SIG-M5 treated with dmso at 0.1 percent for 504 hours (cell line): ENCODE results near the gene PDF.
"Not testable (repeated sequence)": the region's sequence is repeated elsewhere in the genome, so short reads cannot be mapped to it uniquely, and the experiment has no call there.

Source experiments
- DNase-seq: peaks from one replicate; lab custom pipeline; 2025; ENCODE audit not compliant: unreplicated experiment; lab: John Stamatoyannopoulos, UW

PDF gene

DNA sequence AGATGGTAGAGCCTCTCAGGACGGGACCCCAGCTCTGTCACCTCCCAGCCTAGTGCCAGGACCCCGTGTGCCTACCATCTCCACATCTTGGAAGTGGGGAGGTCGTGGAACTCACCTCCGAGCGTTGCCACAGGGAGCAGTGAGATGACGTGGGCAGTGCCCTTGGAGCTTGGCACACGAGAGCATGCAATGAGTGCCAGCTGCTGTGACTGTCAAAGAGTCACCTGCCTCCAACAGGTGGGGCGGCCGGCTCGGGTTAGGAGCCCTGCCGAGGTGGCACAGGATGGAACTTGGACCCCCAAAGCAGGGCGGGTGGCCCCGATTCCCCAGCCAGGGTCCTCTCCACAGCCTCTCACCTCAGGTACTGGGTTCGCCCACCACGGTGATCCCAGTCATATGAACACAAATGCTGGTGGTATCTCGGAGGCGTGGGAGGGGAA is 13.8 kb downstream of the PDF start:
- DNase-seq, result no peak

DNA sequence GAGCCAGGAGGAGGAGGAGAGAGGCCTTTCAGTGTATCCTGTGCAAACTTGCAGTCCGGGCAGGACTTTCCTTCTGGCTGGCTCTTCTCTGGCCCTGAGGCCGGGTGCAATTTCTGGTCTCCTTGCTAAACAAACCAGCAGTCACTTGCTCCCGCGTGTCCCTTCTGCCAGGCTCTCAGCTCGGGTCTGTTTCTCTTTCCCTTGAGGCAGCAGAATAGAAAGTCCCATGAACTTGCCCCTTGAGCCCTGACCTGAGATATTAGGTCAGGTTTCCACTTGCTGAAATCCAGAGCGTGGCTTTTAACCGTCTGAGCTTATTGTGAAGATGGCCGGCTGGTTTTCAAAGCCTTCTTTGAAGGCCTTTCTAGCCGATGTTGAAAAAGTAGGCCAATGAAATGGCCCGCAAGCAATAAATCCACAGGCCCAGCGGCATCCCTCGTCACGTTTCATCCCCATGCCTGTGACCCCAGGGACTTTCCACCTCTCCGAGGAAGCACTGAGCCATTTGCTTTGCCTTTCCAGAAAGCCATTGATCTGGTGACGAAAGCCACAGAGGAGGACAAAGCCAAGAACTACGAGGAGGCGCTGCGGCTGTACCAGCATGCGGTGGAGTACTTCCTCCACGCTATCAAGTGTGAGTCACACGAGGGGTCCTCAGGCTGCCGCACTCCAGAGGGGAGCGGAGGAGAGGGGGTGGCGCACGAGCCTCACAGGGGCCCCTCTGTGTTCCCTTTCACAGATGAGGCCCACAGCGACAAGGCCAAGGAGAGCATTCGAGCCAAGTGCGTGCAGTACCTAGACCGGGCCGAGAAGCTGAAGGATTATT is 14.7 kb downstream of the PDF start:
- peak; percentile 29 for DNase-seq

DNA sequence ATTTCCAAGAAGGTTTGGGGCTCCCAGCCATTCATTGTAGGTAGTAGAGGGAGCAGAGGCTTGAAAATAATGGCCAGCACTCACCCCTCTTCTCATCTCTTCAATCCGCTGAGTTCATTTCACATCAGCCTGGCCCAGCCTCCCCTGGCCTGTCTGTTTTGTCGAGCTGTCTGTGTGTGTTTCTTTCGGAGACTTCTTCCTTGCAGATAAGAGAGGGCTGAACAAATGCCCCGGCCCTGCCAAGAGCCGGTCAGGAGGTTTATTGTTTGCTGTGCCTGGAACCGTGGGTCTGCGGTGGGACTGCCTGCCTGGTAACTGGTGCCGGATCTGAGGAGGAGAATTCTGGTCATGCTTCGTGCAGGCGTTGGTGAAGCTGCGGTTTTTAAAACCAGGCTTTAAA is 15.9 kb downstream of the PDF start:
- no peak for DNase-seq

DNA sequence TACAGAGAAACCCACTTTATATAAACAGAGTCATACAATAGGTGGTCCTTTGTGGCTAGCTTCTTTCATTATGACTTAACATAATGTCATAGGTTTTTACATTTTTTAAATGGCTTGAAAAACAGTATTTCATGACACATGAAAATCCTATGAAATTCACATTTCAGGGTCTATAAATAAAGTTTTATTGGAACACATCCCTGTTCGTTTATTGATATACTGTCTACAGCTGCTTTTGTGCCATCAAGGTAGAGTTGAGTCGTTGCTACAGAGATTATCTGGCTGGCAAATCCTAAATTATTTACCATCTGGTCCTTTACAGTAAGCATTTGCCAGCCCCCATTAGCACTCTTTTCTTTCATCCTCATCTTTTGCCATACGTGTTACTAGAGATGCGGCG is 16.9 kb downstream of the PDF start:
- DNase-seq, result no peak

DNA sequence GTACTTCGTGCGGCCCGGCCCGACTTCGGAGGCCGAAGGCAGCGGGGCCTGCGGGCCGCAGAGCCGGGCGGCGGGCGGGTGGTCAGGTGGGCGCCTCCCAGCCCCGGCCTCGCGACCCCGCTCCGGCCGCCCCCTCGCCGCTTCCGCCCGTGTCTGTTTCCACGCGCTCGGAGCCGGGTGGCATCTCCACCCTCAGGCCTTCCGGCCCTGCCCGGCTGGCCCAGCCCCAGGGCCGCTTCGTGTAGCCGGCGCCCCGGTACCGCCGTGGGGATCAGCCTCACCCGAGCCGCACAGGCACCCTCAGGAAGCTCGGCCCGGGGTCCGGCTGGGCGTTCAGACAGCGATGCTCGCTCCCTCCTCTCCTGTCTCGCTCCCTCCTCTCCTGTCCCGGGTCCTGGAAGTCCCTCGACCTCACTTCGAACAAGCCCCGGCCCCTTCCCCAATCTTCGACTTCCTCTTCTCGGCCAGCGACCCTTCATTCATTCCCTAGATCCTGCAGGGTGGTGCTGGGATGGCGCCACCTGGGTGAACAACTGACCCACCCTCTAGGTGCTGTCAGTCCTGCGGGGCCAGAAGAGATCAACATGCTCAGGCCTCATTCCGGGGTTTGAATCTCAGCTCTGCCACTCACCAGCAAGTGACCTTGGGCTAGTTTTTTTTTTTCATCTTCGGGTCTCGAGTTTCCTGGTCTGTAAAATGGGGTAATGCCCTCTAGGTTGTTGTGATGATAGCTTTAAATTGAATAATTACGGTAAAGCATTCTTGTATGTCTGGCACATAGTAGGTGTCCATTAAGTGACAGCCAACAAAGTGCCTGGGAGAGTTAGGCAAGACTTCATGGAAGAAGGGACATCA is 18.6 kb downstream of the PDF start:
- DNase-seq, result no peak

DNA sequence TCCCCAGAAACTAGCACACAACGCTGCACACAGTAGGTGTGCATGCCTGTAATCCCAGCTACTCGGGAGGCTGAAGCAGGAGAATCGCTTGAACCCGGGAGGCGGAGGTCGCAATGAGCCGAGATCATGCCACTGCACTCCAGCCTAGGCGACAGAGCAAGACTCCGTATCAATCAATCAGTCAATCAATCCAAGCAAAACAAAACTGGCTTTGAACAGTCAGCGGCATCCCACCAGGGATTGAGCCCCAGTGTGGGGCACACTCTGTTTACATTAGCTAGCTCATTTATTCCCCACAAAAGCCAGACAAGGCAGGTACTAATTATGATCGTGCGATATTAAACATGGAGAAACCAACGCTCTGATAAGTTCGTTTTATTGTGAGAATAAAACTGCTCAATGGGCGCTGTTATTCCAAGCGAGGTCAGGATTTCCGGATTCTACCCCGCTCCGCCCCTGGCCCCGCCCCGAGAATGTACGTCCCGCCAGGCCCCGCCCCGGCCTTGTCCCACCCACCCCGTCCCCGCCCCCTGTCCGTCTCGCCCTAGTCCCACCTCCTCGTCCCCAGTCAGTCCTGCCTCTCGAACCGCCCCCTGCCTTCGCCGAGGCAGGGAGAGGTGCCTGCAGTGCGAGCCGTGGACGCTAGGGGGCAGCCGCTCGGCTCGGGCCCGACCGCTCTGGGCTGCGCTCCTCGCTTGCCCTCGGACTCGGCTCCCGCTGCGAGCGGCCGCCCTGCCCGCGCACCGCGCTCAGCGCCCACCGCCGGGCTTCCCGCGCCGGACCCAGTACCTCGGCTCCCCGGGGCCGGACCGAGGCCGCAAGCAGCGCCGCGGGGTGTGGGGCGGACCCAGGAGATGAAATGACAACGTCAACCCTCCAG is 19.5 kb downstream of the PDF start, which contains the start of gene VPS4A:
VPS4A (plus strand) TSS at position 698 of the 880 bp plus-strand sequence; CDS start at position 860, 162 bp downstream.
- peak; percentile 93 for DNase-seq

DNA sequence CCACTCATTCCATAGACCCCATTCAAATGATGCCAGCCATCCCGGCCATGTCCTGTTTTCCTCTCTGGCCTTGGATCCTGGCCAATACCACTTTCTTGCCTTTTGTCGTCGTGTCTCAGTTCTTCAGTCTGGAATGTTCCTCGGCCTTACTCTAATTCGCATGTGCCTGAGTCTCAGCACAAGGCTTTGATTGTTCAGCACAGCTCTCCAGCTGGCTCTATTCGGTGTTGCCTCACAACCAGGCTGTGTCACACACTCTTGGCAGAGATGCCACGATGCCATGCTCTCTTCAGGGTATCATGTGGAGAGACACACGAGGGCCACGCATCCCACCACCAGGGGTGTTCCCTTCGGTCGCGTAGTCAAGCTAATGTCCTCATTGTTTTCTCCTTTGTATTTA is 21.1 kb downstream of the PDF start:
- DNase-seq, result no peak

DNA sequence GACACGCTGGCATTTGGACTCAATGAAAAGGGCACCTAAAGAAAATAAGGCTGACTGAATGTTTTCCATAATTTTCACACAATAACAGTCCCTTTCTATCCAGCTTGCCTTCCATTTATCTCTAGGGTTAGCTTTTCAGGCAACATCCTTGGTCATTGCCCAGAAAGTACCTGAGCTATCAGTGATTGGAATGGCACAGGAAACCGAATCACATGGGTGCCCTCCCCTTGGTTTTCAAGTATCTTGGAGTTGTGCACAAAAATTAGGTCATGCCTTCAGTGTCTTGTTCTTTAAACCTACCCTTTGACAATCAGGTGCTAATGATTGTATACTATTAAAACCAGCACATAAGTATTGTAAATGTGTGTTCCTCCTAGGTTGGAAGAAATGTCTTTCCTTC is 22.5 kb downstream of the PDF start:
- no peak for DNase-seq

DNA sequence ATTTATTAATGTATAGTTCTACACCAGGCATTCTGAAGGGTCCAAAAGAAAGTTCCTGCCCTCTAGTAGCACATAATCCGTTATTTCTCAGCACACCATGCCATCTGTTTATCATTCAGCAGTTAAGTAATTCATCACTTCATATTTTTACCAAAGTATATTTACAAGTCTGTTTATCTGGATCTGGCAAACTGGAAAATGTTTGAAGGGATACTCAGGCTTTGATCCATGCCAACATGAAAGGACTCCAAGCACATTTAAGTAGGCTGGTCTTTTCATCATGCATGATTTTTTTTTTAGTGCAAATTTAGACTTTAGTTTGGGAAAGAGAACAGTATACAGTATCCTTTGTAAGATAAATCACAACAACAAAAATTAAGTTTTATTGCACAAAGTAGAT is 23.3 kb downstream of the PDF start:
- no peak for DNase-seq

DNA sequence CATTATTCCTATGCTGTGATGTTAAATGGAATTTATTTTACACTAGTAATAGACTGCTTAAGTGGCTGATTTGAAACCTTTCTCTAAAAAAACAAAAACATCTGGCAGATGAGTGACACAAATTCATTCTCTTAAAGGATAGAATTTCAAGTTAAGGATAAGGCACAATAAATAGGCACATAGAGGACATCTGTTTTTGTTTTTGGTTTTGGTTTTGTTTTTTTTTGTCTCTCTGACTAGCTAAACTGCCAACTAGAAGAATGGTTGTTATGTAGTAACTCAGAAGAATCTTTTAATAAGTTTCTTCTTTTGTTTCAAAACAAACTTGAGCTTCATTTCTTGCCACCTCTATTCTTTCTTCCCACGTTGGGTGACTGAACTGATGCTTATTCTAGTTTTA is 24.4 kb downstream of the PDF start:
- no peak for DNase-seq

DNA sequence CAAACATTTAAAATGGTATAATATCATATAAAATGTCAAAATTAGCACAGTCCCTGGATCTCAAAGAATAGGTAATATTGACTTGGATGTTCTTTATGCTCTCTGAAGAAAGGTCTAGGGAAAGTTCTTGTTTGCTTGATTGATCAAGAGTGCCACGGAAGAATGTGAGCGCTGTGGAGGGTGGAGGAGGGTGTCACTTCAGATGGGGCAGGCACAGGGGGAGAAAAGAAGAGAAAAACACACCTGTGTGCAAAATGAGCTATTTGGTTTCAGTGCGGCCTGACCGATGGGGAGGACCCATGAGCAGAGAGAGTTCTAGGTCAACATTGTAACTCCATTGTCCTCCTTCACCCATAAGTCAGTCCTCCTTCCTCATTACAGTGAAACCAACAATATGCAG is 28.1 kb downstream of the PDF start:
- no peak for DNase-seq

DNA sequence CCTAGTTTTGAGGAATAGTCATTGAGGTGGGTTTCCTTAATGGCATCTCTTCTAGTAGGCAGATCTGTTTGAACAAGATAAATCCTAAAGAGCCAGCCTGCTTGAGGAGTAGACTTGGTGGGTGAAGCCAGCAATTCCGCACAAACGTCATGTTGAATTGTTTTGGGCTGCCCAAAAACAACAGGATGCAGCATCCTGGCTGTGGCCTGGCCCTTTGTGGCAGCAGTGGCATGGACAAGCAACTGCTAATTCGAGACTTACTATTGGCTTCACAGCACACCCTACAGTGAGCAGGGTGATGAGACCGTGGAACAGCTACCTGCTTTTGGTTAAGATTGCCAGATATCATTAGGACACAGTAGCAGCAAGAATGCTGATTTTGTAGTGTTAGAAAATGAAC is 28.5 kb downstream of the PDF start:
- no peak for DNase-seq

DNA sequence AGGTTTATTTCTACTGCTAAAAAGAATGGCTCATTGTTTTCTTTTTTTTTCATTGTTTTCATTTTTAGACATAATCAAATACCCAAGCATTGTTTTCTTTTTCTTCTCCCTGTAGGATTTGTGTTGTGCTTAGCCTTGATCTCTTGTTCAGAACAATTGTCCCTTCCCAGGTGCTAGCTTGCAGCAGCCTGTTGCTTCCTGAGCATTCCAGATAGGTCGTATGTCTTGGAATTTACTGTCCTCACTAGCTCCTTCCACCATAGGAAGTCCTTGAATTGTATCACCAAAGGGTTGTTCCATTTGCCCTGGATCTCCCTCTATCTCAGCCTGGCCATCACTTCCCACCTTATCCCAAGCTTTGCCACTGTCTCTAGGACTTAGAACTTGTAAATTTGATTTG is 29.2 kb downstream of the PDF start:
- no peak for DNase-seq

DNA sequence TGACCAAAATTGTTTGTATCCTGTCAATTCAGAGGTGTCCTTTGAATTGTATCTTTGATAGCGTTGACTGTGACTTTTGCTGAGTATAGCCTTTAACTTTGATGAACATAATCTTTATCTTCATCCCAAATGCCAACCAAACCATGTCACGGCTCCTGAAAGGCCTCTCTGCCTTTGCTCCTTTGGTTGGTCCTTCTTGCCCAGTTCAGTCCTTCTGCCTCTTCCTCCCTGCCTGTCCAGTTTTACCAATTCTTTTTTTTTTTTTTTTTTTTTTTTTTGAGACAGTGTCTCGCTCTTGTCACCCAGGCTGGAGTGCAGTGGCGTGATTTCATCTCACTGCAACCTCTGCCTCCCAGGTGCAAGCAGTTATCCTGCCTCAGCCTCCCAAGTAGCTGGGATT is 32.1 kb downstream of the PDF start:
- DNase-seq, result no peak

DNA sequence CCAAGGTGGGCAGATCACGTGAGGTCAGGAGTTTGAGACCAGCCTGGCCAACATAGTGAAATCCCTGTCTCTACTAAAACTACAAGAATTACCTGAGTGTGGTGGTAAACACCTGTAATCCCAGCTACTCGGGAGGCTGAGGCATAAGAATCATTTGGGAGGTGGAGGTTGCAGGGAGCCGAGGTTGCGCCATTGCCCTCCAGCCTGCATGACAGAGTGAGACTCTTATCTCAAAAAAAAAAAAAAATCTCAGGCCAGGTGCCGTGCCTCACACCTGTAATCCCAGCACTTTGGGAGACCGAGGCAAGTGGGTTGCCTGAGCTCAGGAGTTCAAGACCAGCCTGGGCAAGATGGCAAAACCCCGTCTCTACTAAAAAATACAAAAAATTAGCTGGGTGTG is 33.6 kb downstream of the PDF start:
- not testable (repeated sequence) for DNase-seq

DNA sequence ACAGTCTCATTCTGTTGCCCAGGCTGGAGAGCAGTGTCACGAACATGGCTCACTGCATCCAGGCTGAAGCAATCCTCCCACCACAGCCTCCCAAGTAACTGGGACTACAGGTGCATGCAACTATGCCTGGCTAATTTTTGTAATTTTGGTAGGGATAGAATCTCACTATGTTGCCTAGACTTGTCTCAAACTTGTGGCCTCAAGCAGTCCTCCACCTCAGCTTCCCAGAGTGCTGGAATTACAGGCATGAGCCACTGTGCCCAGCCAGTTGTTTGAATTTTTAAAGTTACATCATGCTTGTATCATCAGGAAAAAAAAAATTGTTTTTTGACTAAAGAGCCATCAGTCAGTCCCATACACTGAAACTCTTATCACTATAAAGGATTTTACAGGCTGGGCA is 36.3 kb downstream of the PDF start:
- no peak for DNase-seq

DNA sequence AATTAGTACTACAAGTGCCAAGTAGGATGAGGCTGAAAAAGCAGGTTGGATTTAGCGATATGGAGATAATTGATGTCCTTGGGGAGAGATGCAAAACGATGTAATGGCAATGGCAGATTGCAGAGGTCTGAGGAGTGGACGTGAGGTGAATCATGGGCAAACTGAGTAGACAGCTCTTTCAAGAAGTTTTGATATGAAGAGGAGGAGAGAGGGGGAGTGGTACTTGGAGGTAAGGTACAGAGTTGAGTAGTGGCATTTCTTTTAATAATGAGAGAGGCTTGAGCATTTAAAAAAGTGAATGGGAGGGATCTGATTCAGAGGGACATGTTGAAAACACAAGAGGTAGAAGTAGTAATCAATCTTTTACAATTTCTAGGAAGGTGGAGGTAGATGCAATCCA is 37.0 kb downstream of the PDF start:
- DNase-seq, result no peak

DNA sequence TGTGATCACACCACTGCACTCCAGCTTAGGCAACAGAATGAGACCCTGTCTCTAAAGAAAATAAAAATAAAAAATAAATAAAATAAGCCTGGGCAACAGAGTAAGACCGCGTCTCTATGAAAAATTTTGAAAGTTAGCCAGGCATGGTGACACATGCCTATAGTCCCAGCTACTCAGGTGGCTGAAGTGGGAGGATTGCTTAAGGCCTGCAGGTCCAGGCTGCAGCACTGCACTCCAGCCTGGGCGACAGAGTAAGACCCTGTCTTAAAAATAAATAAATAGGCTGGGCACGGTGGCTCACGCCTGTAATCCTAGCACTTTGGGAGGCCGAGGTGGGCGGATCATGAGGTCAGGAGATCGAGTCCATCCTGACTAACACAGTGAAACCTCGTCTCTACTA is 38.7 kb downstream of the PDF start:
- not testable (repeated sequence) for DNase-seq

DNA sequence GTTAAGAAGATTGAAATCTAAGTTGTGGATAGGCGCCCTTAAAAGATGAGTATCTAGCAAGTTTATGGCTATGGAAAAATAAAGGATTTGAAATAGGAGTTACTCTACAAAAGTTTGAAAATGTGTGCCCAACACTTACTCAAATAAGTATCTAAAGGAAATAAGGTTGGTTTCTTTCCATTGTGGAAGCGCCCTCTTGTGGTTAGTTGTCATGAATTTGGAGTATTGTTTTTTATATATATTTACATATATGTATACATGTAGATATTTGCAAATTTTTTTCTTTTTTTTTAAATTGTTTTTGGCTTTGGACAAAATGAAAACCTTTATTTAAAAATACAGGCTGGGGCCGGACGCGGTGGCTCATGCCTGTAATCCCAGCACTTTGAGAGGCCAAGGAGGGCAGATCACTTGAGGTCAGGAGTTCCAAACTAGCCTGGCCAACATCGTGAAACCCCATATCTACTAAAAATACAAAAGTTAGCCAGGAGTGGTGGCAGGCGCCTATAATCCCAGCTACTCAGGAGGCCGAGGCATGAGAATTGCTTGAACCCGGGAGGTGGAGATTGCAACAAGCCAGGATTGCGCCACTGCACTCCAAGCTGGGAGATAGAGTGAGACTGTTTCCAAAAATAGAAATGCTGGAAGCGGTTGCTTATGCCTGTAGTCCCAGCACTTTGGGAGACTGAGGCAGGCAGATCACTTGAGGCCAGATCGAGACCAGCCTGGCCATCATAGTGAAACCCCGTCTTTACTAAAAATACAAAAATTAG is 43.3 kb downstream of the PDF start:
- peak; percentile 61 for DNase-seq

DNA sequence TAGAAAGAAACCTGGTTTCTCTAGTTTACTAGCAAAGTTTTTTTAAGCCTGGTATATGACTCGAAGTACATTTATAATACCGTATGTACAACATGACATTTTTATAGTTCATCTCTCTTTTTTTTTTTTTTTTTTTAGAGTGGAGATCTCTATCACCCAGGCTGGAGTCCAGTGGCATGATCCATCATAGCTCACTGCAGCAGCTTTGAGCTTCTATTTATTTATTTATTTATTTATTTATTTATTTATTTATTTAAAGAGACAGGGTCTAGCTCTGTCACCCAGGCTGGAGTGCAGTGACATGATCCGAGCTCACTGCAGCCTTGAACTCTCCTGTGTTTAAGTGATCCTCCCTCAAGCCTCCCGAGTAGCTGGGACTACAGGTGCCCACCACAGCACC is 45.1 kb downstream of the PDF start:
- no peak for DNase-seq
